GM12878 (cell line): ENCODE data around the gene ENPP1. TPM values are rescaled to one million over a fixed set of nuclear protein-coding genes. Genes with fewer than 3 reads are reported as not detected.

Source experiments
- ATAC-seq: fragments of 200-7000 bp; cut with Tn5 transposase; 3 replicates; pipeline ENCODE4 v1.9.1; 2020; ENCODE audit warnings: mild to moderate bottlenecking, moderate library complexity
- BruUV-seq: library from RNA; stranded (reverse); fragments of 400-500 nt; replicated peaks from 2 replicates; lab custom pipeline; 2021; lab: Mats Ljungman, UMichigan
- CTCF ChIA-PET: fragments of 300-600 bp; sonication (Branson Sonifier 250); formaldehyde crosslinking; extraction: SDS; loops from one replicate; lab custom pipeline; 2021; ENCODE audit warnings: inconsistent platforms; lab: Yijun Ruan, JAX
- POLR2A ChIA-PET: fragments of 350-600 bp; formaldehyde crosslinking; extraction: SDS; loops from one replicate; lab custom pipeline; 2021; ENCODE audit warnings: inconsistent platforms; lab: Charles Lee
- RAD21 ChIA-PET: fragments of 300-600 bp; sonication (Branson Sonifier 250); formaldehyde crosslinking; loops from one replicate; lab custom pipeline; 2023; ENCODE audit warnings: antibody characterized with exemption; ENCODE audit not compliant: unreplicated experiment; lab: Charles Lee
- SMC1A ChIA-PET: fragments of 300-600 bp; sonication (Branson Sonifier 250); formaldehyde crosslinking; loops from one replicate; lab custom pipeline; 2023; ENCODE audit not compliant: unreplicated experiment, uncharacterized antibody; lab: Charles Lee
- DNase-seq: peaks from one replicate; pipeline ENCODE4 v3.0.0-alpha.2; 2011; ENCODE audit warnings: low read depth, low spot score
- FAIRE-seq: peaks from 3 replicates; lab custom pipeline; 2011; peaks lifted over from hg19 to GRCh38; lab: Jason Lieb, UNC
- H2AFZ ChIP-seq: 2 replicates; pipeline ENCODE4 v1.6.0; 2011; ENCODE audit warnings: low read depth, low read length, control low read depth; ENCODE audit not compliant: control insufficient read depth
- H3K27ac ChIP-seq: 2 replicates; pipeline ENCODE4 v1.5.1; 2011; ENCODE audit warnings: control low read depth; ENCODE audit not compliant: control insufficient read depth, insufficient read depth
- H3K27me3 ChIP-seq, 2 experiments: replicated peaks in 1 of 2; 2 replicates each; pipeline versions ENCODE4 v1.6.0 to v1.6.1; 2011; ENCODE audit warnings: low read length in 1 of 2; ENCODE audit not compliant: control insufficient read depth in 2 of 2, insufficient read depth in 2 of 2
- H3K36me3 ChIP-seq, 2 experiments: 2 replicates each; pipeline ENCODE4 v1.5.1; 2011; ENCODE audit warnings: low read length in 1 of 2; ENCODE audit not compliant: control insufficient read depth in 2 of 2, insufficient read depth in 2 of 2
- H3K4me1 ChIP-seq: 2 replicates; pipeline ENCODE4 v1.6.1; 2011; ENCODE audit warnings: mild to moderate bottlenecking, low read length, moderate library complexity, mixed read lengths; ENCODE audit not compliant: control insufficient read depth, insufficient read depth
- H3K4me2 ChIP-seq: 2 replicates; pipeline ENCODE4 v1.6.0; 2011; ENCODE audit warnings: control low read depth; ENCODE audit not compliant: control insufficient read depth, insufficient read depth
- H3K4me3 ChIP-seq: fragments of 200-600 bp; sonication (generic); 2 replicates; pipeline ENCODE4 v1.5.1; 2016
- H3K79me2 ChIP-seq: 2 replicates; pipeline ENCODE4 v1.6.0; 2011; ENCODE audit warnings: low read length; ENCODE audit not compliant: control insufficient read depth, insufficient read depth
- H3K9ac ChIP-seq: 2 replicates; pipeline ENCODE4 v1.8.0; 2011; ENCODE audit warnings: low read length, control low read depth, mixed read lengths; ENCODE audit not compliant: control insufficient read depth, insufficient read depth
- H3K9me3 ChIP-seq: replicated peaks from 3 replicates; pipeline ENCODE4 v1.5.1; 2011; ENCODE audit warnings: mild to moderate bottlenecking, low read length; ENCODE audit not compliant: control insufficient read depth, insufficient read depth
- H4K20me1 ChIP-seq: 2 replicates; pipeline ENCODE4 v1.6.0; 2011; ENCODE audit not compliant: control insufficient read depth, insufficient read depth
- BMI1 ChIP-seq: fragments of 450-650 bp; IDR thresholded peaks from 2 replicates; pipeline ENCODE4 v1.6.1; 2016; ENCODE audit warnings: mild to moderate bottlenecking, moderate library complexity, borderline replicate concordance
- BRCA1 ChIP-seq: IDR thresholded peaks from 2 replicates; pipeline ENCODE4 v1.6.1; 2011; ENCODE audit warnings: low read depth, low read length, improper control_type of control experiment
- DPF2 ChIP-seq: fragments of 450-650 bp; IDR thresholded peaks from 2 replicates; pipeline ENCODE4 v1.6.1; 2017; ENCODE audit warnings: mild to moderate bottlenecking
- PAX8 ChIP-seq: fragments of 450-650 bp; IDR thresholded peaks from 2 replicates; pipeline ENCODE4 v1.6.1; 2017; ENCODE audit warnings: mild to moderate bottlenecking, moderate library complexity
- POLR2AphosphoS2 ChIP-seq: IDR thresholded peaks from 2 replicates; pipeline ENCODE4 v1.6.1; 2011; ENCODE audit warnings: low read depth, mild to moderate bottlenecking, low read length, improper control_type of control experiment, moderate library complexity
- RAD21 ChIP-seq: IDR thresholded peaks from 2 replicates; pipeline ENCODE4 v1.6.1; 2011; ENCODE audit warnings: mild to moderate bottlenecking, low read depth, low read length, moderate library complexity; ENCODE audit not compliant: insufficient read depth
- RB1 ChIP-seq: fragments of 450-650 bp; formaldehyde crosslinking; IDR thresholded peaks from 2 replicates; pipeline ENCODE4 v1.6.1; 2017; ENCODE audit warnings: mild to moderate bottlenecking, borderline replicate concordance
- RELA ChIP-seq: fragments of 450-650 bp; IDR thresholded peaks from 2 replicates; pipeline ENCODE4 v1.8.0; 2014; ENCODE audit warnings: borderline replicate concordance; ENCODE audit not compliant: partially characterized antibody
- WGBS: methylation state at CpG from one replicate; pipeline ENCODE4 v1.1.6; 2016; ENCODE audit warnings: low lambda C conversion rate; ENCODE audit not compliant: insufficient replicate concordance, insufficient coverage; ENCODE audit errors: missing lambda C conversion rate; 5-methylcytosine and 5-hydroxymethylcytosine counted together
- in situ Hi-C: fragments of 300-500 bp; cut with MboI; formaldehyde crosslinking; loops from 9 replicates; pipeline ENCODE4 v1.14.3; 2018; ENCODE audit warnings: mixed read lengths
- intact Hi-C: fragments of 100-400 bp; cut with micrococcal nuclease; formaldehyde crosslinking; loops from one replicate; pipeline ENCODE4 v1.14.2; 2022; ENCODE audit not compliant: unreplicated experiment
- polyA plus RNA-seq, 11 experiments: library from polyadenylated mRNA; depleted of rRNA in 4 of 11; unstranded in 6 of 11; stranded (reverse) in 5 of 11; fragments of >200 nt; fragmentation: Nextera tagmentation in 4 of 11; fragmentation: Illumina TruSeq in 1 of 11; extraction: Ambion mirVana in 4 of 11; extraction: Trizol in 1 of 11; gene quantifications; 1 replicate in 1 of 11; 2 replicates in 10 of 11; pipeline versions ENCODE4 v1.2.1 to v1.2.3, GENCODE V29; 2011 to 2016; ENCODE audit warnings: inconsistent platforms in 2 of 11, missing spikeins in 2 of 11, low read depth in 1 of 11
- total RNA-seq, 4 experiments: library from RNA; depleted of rRNA in 3 of 4; stranded (reverse); fragments of >200 nt in 3 of 4; fragmentation: Illumina TruSeq in 1 of 4; extraction: Trizol in 1 of 4; gene quantifications; 2 replicates each; pipeline versions ENCODE4 v1.2.1 to v1.2.3, GENCODE V29; 2013 to 2021
- TF ChIP-seq, protein P1 (sequence below): fragments of 450-650 bp; IDR thresholded peaks from 2 replicates; pipeline ENCODE4 v1.6.1; 2017; ENCODE audit warnings: low read depth, mild to moderate bottlenecking, moderate library complexity
- TF ChIP-seq, protein P2 (sequence below): fragments of 450-650 bp; conservative IDR thresholded peaks from 2 replicates; pipeline ENCODE4 v1.6.1; 2017; ENCODE audit warnings: mild to moderate bottlenecking, moderate library complexity
- TF ChIP-seq, protein P3 (sequence below): fragments of 450-650 bp; formaldehyde crosslinking; IDR thresholded peaks from 2 replicates; pipeline ENCODE4 v1.5.0; 2022; ENCODE audit warnings: mild to moderate bottlenecking, missing genetic modification characterization
- TF ChIP-seq, protein P4 (sequence below): fragments of 150-350 bp; IDR thresholded peaks from 2 replicates; pipeline ENCODE4 v1.6.1; 2014; ENCODE audit warnings: mild to moderate bottlenecking, low read depth, low read length

The ENPP1 gene
- total and polyA plus RNA-seq, 10 of the 15 experiments (the other 5 are each of a cell fraction or from before 2014, with no cell fraction given) = 0.03 to 0.05 TPM; not detected in 8

DNA sequence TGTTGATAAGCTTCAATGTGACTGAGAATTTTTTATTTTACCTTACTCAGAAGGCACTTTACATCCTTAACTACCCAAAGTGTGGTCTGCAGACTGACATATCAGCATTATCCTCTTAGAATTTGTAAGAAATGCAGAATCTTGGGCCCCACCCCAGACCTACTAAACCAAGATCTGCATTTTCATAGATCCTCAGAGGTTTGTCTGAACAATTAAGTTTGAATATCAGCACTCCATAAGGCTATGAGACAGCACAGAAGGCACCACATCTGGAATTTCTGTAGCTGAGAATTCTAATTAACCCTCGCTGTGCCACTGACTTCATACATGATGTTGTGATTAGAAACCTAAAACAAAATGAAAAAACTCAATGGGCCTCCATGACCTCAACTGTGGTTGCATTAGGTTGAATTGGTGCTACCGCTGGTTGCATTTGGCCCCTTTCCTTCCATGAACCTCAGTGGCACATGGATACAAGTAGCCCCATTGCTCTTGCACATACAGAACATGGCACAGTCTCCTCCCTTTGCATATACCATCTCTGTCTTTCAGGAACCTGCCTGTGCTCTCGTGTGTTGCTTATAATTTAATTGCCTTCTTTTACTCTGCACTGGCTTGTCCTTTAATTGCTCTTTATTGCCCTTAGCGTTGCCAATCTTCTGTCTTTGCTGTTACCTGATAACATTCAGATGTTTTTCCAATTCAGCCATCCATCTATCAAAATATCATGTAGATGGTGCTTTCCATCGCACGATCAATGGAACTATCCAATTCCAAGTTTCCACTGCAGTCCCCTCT, 13.4 kb downstream of the ENPP1 start:
- DNase-seq (no peak), FAIRE-seq (peak; percentile 18)
- SMC1A ChIA-PET = interaction anchor here (0.9 kb wide), 1 partner anchor 10 kb away, joined by 3 read pairs; no protein-coding TSS in a partner anchor
- TF ChIP-seq BMI1 (no peak), POLR2AphosphoS2 (no peak), DPF2 (no peak), BRCA1 (no peak), PAX8 (no peak), RAD21 (no peak), RB1 (no peak), RELA (no peak)
- TF ChIP-seq, protein P1, sequence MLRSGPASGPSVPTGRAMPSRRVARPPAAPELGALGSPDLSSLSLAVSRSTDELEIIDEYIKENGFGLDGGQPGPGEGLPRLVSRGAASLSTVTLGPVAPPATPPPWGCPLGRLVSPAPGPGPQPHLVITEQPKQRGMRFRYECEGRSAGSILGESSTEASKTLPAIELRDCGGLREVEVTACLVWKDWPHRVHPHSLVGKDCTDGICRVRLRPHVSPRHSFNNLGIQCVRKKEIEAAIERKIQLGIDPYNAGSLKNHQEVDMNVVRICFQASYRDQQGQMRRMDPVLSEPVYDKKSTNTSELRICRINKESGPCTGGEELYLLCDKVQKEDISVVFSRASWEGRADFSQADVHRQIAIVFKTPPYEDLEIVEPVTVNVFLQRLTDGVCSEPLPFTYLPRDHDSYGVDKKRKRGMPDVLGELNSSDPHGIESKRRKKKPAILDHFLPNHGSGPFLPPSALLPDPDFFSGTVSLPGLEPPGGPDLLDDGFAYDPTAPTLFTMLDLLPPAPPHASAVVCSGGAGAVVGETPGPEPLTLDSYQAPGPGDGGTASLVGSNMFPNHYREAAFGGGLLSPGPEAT = no peak
- TF ChIP-seq, protein P2, sequence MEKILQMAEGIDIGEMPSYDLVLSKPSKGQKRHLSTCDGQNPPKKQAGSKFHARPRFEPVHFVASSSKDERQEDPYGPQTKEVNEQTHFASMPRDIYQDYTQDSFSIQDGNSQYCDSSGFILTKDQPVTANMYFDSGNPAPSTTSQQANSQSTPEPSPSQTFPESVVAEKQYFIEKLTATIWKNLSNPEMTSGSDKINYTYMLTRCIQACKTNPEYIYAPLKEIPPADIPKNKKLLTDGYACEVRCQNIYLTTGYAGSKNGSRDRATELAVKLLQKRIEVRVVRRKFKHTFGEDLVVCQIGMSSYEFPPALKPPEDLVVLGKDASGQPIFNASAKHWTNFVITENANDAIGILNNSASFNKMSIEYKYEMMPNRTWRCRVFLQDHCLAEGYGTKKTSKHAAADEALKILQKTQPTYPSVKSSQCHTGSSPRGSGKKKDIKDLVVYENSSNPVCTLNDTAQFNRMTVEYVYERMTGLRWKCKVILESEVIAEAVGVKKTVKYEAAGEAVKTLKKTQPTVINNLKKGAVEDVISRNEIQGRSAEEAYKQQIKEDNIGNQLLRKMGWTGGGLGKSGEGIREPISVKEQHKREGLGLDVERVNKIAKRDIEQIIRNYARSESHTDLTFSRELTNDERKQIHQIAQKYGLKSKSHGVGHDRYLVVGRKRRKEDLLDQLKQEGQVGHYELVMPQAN = no peak
- TF ChIP-seq, protein P3, sequence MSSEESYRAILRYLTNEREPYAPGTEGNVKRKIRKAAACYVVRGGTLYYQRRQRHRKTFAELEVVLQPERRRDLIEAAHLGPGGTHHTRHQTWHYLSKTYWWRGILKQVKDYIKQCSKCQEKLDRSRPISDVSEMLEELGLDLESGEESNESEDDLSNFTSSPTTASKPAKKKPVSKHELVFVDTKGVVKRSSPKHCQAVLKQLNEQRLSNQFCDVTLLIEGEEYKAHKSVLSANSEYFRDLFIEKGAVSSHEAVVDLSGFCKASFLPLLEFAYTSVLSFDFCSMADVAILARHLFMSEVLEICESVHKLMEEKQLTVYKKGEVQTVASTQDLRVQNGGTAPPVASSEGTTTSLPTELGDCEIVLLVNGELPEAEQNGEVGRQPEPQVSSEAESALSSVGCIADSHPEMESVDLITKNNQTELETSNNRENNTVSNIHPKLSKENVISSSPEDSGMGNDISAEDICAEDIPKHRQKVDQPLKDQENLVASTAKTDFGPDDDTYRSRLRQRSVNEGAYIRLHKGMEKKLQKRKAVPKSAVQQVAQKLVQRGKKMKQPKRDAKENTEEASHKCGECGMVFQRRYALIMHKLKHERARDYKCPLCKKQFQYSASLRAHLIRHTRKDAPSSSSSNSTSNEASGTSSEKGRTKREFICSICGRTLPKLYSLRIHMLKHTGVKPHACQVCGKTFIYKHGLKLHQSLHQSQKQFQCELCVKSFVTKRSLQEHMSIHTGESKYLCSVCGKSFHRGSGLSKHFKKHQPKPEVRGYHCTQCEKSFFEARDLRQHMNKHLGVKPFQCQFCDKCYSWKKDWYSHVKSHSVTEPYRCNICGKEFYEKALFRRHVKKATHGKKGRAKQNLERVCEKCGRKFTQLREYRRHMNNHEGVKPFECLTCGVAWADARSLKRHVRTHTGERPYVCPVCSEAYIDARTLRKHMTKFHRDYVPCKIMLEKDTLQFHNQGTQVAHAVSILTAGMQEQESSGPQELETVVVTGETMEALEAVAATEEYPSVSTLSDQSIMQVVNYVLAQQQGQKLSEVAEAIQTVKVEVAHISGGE = no peak
- TF ChIP-seq, protein P4, sequence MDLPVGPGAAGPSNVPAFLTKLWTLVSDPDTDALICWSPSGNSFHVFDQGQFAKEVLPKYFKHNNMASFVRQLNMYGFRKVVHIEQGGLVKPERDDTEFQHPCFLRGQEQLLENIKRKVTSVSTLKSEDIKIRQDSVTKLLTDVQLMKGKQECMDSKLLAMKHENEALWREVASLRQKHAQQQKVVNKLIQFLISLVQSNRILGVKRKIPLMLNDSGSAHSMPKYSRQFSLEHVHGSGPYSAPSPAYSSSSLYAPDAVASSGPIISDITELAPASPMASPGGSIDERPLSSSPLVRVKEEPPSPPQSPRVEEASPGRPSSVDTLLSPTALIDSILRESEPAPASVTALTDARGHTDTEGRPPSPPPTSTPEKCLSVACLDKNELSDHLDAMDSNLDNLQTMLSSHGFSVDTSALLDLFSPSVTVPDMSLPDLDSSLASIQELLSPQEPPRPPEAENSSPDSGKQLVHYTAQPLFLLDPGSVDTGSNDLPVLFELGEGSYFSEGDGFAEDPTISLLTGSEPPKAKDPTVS = no peak

More for the DNA sequence above, 13.4 kb downstream of the ENPP1 start:
- Histone ChIP-seq H2AFZ (no peak overlapping the region), H3K36me3 (no peaks in the 10 kb centered on the region), H3K9me3 (no peaks in the 10 kb centered on the region), H3K9ac (no peak overlapping the region), H3K4me1 (no peaks in the 10 kb centered on the region), H3K27ac (no peak overlapping the region), H3K4me3 (no peak overlapping the region), H3K79me2 (no peaks in the 10 kb centered on the region), H4K20me1 (no peaks in the 10 kb centered on the region), H3K4me2 (no peak overlapping the region), H3K27me3 (peaks cover 0 to 2% of the 10 kb centered on the region in 2 experiments; a peak in 2 of 4 replicates)
- ChIA-PET POLR2A (no interaction called here), RAD21 (interaction anchor here (0.5 kb wide), 1 partner anchor 10 kb away, joined by 3 read pairs; no protein-coding TSS in a partner anchor), CTCF (no interaction called here)
- in situ Hi-C loops (no loop called here), intact Hi-C loops (no loop called here)
- 38% methylated on average over 6 of the region's 6 CpGs for WGBS
- no TSS peak for BruUV-seq
- ATAC-seq = no peak
